Right lobe of liver (tissue), 4 donors: ENCODE measurements around the gene CYB5B.

Experiments
- POLR2A ChIP-seq: fragments of 450-650 bp; IDR thresholded peaks from one replicate; pipeline ENCODE4 v1.6.1; 2017; ENCODE audit warnings: antibody characterized with exemption, mild to moderate bottlenecking
- TF ChIP-seq, protein P1 (sequence below), 4 donors: fragments of 200-600 bp in 3 of 4; fragments of 450-650 bp in 1 of 4; IDR thresholded peaks; one replicate each; pipeline versions ENCODE4 v1.5.1 to v1.8.0; 2016 to 2022; ENCODE audit warnings: antibody characterized with exemption in 4 of 4, mild to moderate bottlenecking in 2 of 4
- donor health status: DM: no; HTN: no; CAD: no.
- donor health status: DM: no; HTN: no; CAD: no.
- donor health status: DM: no; HTN: yes; CAD: no.

DNA sequence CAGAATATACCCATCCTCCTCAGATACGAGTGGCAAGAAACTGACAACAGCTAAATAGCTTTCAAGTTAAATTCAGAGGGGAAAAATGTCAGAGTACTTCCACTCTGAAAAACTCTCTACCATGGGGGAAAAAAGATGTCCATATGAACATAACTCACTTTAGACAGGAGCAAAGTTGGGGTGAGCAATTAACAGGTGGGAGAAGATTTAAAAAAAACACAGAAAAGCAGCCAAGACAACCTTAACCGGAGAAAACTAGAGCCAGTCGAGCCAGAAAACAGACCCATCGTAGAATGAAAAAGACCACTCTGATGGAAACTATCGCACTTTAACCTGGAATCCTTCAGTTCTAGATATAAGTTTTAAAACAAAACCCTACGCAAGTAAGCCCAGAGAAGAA lies 39.4 kb upstream of the CYB5B start:
- TF ChIP-seq, protein P1, sequence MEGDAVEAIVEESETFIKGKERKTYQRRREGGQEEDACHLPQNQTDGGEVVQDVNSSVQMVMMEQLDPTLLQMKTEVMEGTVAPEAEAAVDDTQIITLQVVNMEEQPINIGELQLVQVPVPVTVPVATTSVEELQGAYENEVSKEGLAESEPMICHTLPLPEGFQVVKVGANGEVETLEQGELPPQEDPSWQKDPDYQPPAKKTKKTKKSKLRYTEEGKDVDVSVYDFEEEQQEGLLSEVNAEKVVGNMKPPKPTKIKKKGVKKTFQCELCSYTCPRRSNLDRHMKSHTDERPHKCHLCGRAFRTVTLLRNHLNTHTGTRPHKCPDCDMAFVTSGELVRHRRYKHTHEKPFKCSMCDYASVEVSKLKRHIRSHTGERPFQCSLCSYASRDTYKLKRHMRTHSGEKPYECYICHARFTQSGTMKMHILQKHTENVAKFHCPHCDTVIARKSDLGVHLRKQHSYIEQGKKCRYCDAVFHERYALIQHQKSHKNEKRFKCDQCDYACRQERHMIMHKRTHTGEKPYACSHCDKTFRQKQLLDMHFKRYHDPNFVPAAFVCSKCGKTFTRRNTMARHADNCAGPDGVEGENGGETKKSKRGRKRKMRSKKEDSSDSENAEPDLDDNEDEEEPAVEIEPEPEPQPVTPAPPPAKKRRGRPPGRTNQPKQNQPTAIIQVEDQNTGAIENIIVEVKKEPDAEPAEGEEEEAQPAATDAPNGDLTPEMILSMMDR (IDR thresholded peaks at IDR 0.05) = no peak
- TF ChIP-seq POLR2A = no peak
